ENCODE measurements around the gene TMEM179B.
"Not testable (repeated sequence)": the region's sequence is repeated elsewhere in the genome, so short reads cannot be mapped to it uniquely, and the experiment has no call there.

TMEM179B gene

DNA sequence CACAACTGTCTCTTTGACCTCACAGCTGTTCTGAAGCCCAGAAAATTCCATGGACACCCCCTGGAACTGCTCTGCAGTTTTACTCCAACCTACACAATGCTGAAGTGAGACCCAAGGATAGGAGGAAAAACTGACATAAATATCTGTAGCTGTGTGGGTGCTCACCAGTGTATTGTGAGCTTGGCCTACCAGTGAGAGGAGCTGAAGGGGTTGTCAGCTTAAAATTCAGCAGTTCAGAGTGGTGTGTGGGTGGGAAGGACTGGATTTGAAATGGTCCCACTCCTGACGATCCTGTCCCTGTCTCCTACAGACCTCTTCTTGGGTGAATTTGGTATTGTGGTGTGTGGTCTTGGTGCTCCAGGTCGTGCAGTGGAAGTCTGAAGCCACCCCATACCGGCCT lies 2.4 kb downstream of the TMEM179B start:
- DNase-seq (ENCODE audit: low read depth) = no peak

DNA sequence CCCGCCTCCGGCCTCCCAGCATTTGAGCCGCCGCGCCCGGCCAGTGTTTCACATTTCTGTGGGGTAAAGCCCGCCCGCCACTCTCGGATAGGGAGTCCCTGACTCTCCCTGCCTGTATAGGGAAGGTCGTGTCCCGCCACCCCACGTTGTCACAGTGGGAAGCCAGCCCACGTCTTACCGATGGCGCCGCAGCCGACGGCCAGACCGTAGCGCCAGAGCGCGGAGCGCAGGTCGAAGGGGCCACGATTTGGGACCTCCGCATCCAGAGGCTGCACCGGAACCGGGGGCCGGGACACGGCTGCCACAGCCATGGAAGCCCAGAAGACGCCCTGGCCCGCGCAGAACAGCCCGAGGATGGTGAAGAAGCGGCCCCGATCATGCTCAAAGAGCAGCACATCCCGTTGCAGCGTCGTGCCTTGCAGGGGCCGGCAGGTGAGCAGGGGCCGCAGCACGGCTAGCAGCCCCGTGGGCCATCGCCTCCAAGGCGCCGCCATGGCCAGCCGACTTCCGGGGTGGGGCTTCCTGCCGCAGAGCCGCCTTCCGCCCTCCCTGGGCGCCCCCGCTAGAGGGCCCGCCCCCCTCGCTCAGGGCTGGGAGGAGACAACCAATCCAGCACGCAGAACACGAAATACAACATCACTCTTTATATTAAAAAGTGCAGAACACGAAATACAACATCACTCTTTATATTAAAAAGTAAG lies 4.4 kb downstream of the TMEM179B start, which contains the start of gene TMEM223:
Gene TMEM223 (minus strand): TSS at position 506 of the 701 bp plus-strand sequence. CDS start 12 bp downstream, at position 494.
- no peak for DNase-seq (ENCODE audit: low read depth)

- DNase-seq (ENCODE audit: low read depth) = no peak
Observed at GRCh38 chr11:62792202-62792575, 5.0 kb downstream of the TMEM179B start.

GRCh38 chr11:62794201-62794775 lies 7.1 kb downstream of the TMEM179B start:
- DNase-seq (ENCODE audit: low read depth) = no peak

GRCh38 chr11:62796281-62796680 lies 9.1 kb downstream of the TMEM179B start:
- DNase-seq (ENCODE audit: low read depth) = no peak

- no peak for DNase-seq (ENCODE audit: low read depth)
Observed at GRCh38 chr11:62799486-62799885, 12.3 kb downstream of the TMEM179B start.

DNA sequence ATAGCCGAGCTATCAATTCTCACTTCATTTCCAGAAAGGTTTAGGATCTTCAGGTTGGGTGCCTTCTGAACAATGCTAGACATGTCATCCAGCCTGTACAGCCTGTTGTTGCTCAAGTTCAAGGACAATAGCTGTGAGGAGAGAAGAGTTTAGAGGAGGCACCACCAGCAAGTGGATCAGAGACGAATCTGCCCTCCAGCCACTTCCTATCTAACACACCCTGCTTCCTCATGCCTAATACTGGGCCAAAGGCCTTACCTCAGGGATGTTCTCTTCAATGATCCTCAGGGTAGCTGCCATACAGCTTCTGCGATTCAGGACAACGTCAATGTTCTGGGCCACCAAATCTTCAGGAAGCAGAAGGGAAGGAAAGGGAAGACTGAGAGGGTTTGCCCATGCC lies 13.9 kb downstream of the TMEM179B start:
- DNase-seq (ENCODE audit: low read depth) = no peak

- no peak for DNase-seq (ENCODE audit: low read depth)
Observed at GRCh38 chr11:62804310-62805075, 17.3 kb downstream of the TMEM179B start.

- DNase-seq (ENCODE audit: low read depth) = peak; percentile 89
Observed at GRCh38 chr11:62805076-62805892, 18.1 kb downstream of the TMEM179B start, which contains the start of gene NXF1. NXF1 (minus strand) TSS chr11:62805440; CDS start chr11:62805356, 84 bp downstream.

DNA sequence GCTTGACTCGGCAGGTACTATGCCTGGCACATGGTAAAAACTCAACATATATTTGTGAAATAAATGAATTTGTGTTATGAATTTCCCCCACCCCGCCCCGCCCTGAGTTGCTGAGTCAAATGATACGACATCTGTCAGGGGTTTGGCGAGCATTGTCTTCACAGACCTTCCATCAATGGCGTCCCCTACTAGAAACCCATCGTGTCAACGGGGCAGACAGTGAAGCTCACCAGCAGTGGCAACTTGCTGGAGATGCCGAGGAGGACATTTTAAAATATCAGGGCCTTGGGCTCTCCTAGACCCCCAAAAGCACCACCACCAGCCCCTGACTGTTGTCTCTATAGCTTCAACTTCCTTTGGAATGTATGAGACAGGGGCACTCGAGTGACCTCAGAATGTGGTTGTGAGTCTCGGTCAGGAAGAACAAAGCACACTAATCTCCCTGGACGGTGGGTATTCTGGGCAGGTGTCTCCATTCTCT lies 18.8 kb downstream of the TMEM179B start:
- no peak for DNase-seq (ENCODE audit: low read depth)

DNA sequence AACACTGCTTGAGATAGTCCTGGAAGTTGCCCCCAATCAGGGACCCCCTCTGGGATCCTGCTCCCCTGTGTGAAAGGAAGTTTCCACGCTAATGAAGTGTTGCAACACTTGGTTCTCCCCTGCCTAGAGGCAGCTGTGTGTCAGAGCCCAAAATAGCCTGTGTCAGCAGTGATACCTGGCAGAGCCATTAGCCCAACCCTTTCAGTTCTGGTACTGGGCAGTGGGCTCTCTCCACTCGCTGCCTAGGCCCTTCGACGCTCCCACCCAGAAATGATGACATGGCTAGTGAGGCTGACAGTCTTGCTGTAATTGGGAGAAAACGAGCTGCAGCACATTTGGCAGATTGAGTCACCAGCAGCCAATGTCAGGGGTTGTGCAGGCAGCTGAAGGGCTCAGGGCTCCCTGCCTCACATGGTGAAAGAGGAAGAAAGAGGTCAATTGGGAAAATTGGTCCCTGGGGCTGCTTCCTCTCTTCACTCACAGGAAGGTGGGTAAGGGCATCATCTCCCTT lies 19.5 kb downstream of the TMEM179B start:
- no peak for DNase-seq (ENCODE audit: low read depth)

DNA sequence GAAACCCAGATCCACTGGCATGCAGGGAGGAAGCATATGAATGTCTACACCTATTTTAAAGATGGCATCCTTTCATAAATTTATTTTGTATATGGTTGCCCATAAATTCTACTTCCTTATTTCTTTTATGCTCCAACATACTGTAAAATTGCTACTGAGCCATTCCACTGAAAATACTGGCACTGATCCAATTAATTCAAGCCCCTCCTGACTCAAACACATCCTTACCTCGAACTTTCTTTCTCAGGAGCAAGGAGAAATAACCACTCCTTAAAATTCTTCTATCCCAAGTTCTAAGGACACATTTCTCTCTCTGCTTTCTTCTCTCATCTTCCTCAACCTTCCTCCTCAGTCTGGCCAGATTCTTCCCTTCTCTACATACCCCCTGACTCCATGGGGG lies 23.5 kb downstream of the TMEM179B start:
- no peak for DNase-seq (ENCODE audit: low read depth)

DNA sequence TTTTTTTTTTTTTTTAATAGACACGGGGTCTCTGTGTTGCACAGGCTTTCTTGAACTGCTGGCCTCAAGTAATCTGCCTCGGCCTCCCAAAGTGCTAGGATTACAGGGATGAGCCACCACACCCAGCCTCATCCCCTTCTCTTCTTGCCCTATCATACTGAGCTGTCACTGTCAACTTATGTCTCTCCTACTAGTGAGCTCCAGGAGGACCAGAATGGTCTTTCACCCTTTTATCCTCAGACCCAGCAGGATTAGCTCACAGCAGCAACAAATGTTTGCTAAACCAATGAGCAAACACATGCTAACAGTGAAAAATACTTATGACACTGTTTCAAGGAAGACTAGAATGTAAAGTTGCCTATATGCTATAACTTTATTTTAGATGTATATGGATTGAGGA lies 24.5 kb downstream of the TMEM179B start:
- DNase-seq (ENCODE audit: low read depth) = no peak

GRCh38 chr11:62816557-62816956 lies 29.4 kb downstream of the TMEM179B start:
- no peak for DNase-seq (ENCODE audit: low read depth)

- DNase-seq (ENCODE audit: low read depth) = no peak
Observed at GRCh38 chr11:62817129-62817528, 29.9 kb downstream of the TMEM179B start.

- DNase-seq (ENCODE audit: low read depth) = no peak
Observed at GRCh38 chr11:62823677-62824076, 36.5 kb downstream of the TMEM179B start.

DNA sequence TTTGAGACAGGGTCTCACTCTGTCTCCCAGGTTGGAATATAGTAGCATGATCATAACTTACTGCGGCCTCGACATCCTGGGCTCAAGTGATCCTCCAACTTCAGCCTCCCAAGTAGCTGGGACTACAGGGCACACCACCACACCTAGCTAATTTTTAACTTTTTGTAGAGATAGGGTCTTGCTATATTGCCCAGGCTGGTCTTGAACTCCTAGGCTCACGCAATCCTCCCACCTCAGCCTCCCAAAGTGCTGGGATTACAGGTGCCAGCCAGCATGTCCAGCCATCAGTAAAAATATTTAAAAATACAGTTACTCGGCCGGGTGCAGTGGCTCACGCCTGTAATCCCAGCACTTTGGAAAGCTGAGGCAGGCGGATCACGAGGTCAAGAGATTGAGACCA lies 40.9 kb downstream of the TMEM179B start:
- not testable (repeated sequence) for DNase-seq (ENCODE audit: low read depth)

DNA sequence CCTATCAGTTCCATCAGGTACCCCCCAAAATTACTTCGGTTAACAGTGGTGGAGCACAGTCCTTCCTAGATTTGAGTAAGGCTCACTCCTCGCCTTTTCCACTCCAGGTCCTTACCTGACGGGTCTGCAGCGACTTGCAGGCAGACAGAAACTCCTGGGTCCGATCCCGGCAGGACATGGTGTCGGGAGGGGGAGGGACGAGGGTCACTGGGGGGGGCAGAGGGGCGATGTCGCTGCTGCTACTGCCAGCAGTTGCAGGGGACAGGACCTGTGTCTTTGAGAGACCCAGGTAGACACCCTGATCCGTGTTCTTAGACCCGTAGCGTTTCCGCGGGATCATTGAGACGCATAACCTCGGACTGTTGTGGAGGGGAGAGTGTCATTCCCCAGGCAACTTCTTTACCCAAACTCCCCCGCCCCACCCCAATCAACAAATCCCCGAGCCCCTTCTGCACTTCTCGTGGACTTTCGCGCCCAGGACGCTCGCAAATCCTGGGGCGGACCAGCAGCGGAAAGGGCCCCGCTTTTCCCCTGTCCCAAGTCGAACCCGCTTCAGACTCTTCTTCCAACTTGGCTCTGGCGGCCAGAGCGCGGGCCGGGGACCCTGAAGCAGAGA lies 43.8 kb downstream of the TMEM179B start:
- no peak for DNase-seq (ENCODE audit: low read depth)

- peak; percentile 99 for DNase-seq (ENCODE audit: low read depth)
Observed at GRCh38 chr11:62831520-62832335, 44.5 kb downstream of the TMEM179B start, which contains the start of gene STX5. STX5 (minus strand) TSS chr11:62832051; CDS start chr11:62831243, 808 bp downstream.
